ENCODE results near the gene TCOF1. TPM values are rescaled to one million over a fixed set of nuclear protein-coding genes. Genes with fewer than 3 reads are reported as not detected.

TCOF1 gene
- total and polyA plus RNA-seq, 2 of the 8 experiments (the other 6 are each of a cell fraction or from before 2014, with no cell fraction given) = 35.9 to 170 TPM

- no peak for TF ChIP-seq CBX5 (IDR thresholded peaks at IDR 0.05; ENCODE audit: low read depth, low read length)
- no peak for TF ChIP-seq CHD7 (IDR thresholded peaks at IDR 0.05; ENCODE audit: insufficient replicate concordance, low read length)
- TF ChIP-seq TCF12 (IDR thresholded peaks at IDR 0.05; ENCODE audit: low read depth, low read length) = no peak
- no peak for TF ChIP-seq KDM1A (IDR thresholded peaks at IDR 0.05; ENCODE audit: borderline replicate concordance, low read length)
- TF ChIP-seq CREB1 (IDR thresholded peaks at IDR 0.05) = peak; percentile 95
- no peak; a peak in 1 of 3 replicates for TF ChIP-seq POLR2A (IDR thresholded peaks at IDR 0.05; ENCODE audit: control extremely low read depth in 1 of 2, low read depth in 2 of 2, low read length in 2 of 2)
- TF ChIP-seq BRCA1 (IDR thresholded peaks at IDR 0.05; ENCODE audit: low read depth, low read length) = no peak
- TF ChIP-seq HDAC2 (IDR thresholded peaks at IDR 0.05; ENCODE audit: borderline replicate concordance in 1 of 2, low read depth in 2 of 2, low read length in 2 of 2) = 0 out of 4 replicates have a peak, but pooled peaks of 1 of the 2 experiments have one; percentile 21
- TF ChIP-seq EGR1 (IDR thresholded peaks at IDR 0.05; ENCODE audit: borderline replicate concordance, low read depth, low read length) = no peak
- no peak for TF ChIP-seq BCL11A (IDR thresholded peaks at IDR 0.05; ENCODE audit: low read depth in 2 of 2, low read length in 2 of 2)
- no peak for TF ChIP-seq MAFK (IDR thresholded peaks at IDR 0.05; ENCODE audit: low read depth, low read length)
These were observed 55.0 kb downstream of the TCOF1 start, which contains the start of gene CD74 (continued) for GRCh38 chr5:150412319-150413175.
